CD4-positive, alpha-beta T cell treated with Interleukin-15 for 1 hour (primary cell): ENCODE data around the gene KLK8.

Source experiments
- DNase-seq: peaks from one replicate; pipeline ENCODE4 v3.0.0-alpha.2; 2020

The KLK8 gene, protein sequence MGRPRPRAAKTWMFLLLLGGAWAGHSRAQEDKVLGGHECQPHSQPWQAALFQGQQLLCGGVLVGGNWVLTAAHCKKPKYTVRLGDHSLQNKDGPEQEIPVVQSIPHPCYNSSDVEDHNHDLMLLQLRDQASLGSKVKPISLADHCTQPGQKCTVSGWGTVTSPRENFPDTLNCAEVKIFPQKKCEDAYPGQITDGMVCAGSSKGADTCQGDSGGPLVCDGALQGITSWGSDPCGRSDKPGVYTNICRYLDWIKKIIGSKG

DNA sequence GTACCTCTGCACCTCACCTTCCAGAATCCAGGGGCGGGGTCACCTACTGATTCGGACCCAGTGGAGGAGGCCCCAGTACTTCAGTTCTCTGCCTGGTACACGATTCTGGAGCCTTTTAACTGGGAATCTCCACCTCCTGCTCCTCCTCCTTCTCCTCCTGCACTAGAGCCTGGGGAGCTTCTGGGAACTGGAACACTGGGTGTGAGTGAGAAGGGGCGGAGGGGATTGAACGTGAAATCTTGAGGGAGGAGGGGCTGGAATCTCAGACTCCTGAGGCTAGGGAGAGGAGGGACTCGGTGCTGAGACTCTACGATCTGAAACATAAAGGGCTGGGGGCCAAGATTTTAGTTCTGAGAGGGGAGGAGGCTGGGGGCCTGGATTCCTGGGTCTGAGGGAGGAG lies at the start of gene KLK8:
Gene KLK8 (minus strand): TSS at position 90 of the 400 bp plus-strand sequence. CDS start 437 bp downstream, outside the sequence.
- no peak for DNase-seq

DNA sequence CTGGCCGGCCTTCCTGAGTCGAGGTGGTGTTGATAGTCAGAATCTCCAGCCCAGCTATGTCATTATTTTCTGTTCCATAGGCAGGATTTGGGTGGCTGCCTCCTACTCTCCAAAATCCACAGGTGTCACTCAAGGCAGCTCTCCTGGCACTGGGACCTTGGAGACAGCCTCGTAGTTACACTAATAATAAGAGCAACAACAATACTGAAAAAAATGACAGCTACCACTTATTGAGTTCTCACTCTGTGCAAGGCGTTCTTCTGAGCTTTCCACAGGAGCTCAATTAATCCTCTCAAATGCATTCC lies 45.6 kb upstream of the KLK8 start:
- DNase-seq, result no peak

DNA sequence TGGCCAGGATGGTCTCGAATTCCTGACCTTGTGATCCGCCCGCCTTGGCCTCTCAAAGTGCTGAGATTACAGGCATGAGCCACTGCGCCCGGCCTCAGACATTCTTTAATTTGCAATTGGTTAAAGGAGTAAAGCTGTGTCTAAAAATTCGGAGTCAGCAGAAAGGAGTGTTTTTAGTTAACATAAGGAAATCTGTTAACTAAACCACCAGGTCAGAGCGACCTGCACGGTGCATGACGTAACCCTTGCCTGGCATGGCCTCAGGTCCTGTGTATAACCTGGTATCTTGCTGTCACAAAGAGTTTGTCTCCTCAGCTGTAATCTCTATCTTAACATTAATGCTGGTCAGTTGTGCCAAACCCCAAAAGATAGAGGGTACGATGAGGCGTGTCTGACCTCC lies 42.9 kb upstream of the KLK8 start:
- DNase-seq, result no peak

DNA sequence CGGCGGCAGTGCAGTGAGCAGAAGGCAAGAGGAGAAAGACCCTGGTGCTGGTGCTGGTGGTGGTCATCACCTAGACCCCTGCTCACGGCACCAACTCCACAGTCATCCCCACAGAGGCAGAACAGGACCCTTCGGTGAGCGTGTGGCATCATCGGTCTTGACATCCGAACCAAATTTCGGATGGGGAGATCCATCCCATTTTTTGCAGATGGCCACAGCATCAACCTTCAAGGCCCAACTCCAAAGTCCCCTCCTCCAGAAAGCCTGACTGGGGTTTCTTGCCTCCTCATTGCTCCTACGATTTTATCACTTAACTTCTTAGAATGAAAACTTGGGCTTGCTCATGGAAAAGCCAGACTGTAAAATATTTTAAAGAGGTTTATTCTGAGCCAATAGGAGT lies 42.1 kb upstream of the KLK8 start:
- no peak for DNase-seq

DNA sequence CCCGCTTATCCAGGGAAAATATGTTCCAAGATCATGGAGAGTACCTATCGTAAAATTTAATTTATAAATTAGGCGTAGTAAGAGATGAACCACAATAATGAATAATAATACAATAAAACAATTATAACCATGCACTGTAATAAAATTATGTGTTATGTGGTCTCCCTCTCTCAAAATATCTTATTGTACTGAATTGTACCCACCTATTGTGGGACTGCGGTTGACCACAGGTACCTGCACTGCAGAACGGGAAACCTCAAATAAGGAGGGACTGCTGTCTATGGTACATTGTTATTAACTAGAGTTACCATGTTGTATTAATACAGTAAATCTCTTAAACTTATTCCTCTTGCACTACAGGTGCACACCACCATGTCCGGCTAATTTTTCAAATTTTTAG lies 38.7 kb upstream of the KLK8 start:
- no peak for DNase-seq

DNA sequence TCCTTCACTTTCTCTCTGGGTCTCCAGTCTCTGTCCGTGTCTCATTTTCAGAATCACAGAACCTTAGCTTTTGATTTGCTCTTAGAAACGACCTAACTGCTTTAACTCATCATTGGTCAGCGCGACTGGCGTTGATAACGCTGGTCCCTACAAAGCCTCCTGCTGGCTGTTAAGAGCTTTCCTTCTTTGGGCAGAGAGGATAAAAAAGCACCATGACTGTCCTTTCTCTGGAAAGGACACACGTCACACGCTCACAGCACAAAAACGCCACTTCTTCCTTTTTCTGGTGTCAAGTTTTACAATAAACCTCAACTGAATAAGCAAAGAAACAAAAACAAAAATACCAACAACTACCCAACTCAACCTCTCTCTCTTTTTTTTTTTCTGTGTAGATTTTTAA lies 35.1 kb upstream of the KLK8 start:
- no peak for DNase-seq

DNA sequence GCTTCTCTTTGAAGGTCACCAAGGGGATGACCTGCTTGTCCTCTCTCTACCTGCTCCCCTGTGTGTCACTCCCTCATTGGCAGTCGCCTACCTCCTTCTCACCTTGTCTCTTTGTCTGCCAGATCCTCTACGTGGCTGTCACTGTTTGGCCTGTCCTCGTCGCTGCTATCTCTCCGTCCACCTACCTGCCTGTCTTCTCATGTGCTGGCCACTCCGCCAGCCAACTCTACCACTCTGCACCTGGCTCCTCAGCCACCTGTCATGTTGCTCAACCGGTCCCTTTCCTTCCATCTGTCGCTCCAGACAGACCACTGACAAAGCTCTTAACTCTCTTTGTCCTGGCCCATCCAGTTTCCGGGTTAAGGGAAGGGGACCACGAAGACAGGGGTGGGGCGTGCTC lies 33.3 kb upstream of the KLK8 start, which contains the start of gene KLK12:
Gene KLK12 (minus strand): TSS at position 299 of the 400 bp plus-strand sequence. CDS start 381 bp downstream, outside the sequence.
- DNase-seq, result no peak

DNA sequence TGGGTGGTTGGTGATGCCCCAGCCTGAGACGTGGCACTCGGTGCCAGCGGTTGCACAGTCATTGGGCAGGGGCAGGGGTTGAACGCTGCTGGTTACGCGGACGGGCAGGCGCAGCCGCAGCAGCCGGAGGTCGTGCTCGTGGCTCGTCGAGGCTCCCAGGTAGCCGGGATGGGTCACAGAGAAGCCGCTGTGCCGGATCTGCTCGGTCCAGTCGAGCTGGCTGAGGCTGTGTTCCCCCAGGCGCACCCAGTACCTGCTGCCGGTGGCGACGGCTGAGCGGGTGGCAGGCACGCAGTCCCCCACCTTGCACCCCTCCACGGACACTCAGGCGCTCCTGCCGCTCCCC lies 30.4 kb upstream of the KLK8 start:
- no peak for DNase-seq

DNA sequence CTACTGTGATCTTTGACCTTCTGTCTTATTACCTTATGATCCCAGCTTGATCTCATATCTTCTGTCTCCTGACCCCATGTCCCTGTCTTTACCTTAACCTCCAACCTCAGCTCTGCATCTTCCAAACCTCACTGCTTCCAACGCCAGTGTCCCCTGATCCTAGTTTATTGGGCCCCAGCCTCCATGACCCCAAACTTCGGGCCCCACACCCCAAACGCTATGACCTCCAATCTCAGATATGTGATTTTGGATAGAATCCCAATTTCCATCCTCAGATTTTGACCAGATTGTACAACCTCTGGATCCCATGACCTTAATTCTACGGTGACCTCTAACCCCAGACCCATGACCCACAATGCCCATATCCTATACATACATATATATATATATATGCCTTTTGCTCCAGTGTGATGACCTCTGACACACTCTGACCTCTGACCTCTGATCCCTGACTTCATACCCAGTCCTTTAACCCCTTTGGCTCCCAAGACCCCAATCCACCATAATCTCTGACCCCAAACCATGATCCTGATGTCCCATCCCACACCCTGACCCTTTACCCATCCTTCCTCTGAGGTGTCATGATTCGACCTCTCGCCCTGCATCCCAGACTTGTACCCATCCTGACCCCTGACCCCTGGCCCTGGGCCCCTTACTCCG lies 29.9 kb upstream of the KLK8 start:
- no peak for DNase-seq

DNA sequence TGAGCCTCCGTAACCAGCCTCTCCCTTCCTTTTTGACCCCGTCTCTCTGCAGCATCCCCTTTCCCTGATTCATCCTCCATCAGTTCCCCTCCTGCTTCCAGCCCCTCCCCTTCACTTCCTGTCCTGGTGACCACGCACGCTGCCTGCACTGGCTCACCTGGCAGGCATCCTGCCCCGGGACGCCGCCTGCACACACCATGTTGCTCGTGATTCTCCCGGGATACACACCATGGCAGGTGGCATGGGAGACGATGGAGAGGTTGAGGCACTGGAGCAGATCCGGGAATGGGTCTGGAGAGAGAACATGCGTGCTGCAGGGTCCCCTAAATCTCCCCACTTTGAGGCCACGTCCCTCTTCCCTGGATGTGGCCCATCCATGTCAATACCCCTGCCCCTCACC lies 29.2 kb upstream of the KLK8 start:
- no peak for DNase-seq

DNA sequence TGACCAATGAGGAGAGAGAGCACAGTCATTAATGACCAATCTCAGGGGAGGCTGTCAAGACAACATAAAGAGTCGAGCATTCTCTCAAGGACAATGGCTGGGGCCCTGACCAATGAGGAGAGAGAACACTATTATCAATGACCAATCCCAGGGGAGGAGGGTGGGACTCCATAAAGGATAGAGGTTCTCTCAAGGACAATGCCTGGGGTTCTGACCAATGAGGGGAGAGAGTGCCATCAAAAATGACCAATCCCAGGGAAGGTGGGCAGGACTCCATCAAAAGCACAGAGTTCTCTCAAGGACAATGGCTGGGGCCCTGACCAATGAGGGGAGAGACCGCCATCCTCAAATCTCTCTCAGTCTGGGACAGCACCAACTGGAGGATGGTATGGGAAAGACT lies 28.3 kb upstream of the KLK8 start:
- DNase-seq, result no peak

DNA sequence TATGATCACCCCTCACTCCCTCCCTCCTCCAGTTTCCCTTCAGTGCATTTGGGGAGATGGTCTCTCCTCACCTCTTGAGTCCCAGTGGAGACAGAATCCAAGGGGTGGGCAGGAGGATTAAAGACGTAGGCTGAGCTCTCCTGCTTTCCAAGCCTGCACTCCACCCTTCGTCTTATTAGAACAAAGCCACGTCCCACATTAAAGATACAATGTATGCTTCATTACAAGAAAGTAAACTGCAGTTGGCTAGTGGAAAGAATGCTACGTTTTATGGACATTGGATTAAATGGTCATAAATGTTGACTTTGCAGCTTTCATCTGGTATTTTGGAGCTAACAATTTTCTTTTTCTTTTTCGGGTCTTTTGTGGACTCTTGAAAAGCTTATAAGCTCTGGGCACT lies 26.5 kb upstream of the KLK8 start:
- DNase-seq, result no peak

DNA sequence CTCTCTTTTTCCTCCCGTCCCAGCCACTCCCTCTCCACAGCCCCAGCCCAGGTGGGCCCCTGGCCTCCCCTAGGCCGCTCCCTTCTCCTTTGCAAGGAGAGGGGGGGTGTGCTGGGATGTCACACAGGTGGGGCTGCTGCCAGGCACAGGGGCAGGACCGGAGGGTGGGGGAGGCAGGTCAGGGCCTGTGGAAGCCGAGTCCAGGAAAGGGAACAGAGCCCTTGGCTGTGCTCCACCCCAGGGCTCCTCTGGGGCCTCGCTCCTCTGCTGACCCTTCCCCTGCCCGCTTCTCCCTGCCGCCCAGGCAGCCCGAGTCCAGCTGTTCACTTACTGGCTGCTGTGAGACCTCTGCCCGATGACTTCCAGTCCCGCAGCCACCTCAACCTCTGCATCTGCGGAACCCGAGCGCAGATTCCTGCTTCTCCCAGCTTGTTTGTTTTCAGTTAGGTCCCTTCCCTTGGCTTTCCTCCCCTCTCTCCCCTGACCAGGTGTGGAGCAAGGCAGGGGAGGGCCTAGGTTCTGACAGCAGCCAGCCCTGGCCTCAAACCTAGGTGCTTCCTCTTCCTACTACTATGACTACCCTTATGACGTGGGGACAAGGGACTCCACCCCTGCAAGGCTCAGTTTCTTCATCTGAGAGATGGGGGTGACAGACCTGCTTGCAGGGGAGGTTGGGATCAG lies 25.9 kb upstream of the KLK8 start:
- DNase-seq, result no peak

DNA sequence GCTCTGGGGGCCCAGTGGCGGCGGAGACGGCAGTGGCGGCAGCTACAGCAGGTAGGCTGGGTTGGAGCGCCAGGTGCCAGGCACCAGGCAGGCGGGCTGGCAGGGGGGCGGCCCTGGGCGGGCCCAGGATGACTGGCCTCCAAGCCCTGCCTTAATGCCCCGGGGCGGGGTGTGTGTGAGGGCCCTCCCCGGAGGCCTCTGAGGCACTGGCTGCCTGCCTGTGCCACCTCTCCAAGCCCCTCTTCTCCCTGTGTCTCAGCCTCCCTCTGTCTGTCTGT lies 25.1 kb upstream of the KLK8 start, which contains the start of gene KLK11:
Gene KLK11 (minus strand): TSS at position 63 of the 278 bp plus-strand sequence. CDS start 985 bp downstream, outside the sequence.
- DNase-seq, result no peak

DNA sequence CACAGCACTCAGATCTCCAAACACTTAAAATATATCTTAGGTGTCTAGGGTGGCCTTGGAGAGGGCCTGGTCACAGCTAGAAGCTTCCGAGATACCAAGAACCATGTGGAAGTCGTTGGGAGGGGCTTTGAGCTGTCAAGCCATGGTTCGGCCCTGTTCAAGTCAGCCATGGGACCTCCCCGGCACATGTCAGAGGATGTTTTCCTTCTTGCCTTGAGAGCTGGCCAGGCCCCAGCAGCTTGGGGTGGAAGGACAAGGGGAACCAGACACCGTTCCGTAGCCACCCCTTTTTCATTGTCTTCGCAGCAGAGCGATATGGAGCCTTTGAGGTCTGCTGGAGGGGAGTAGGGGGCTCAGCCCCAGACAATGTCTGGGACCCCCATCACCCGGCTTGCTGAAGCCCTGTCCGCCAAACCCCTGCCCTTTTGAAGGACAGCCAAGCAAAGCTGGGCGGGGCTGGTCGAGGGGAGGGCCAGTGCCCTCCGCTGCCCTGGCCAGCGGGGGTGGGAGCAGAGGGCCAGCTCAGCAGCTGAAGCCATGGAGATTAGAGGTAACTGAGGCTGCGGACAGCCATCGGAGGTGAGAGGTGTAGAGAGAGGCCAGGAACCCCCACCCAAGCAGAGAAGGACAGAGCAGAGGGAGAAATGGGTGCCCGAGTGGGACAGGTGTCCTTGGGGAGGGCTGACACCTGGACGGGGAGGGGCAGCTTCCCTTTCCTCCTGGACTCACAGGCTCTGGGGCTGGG lies 24.6 kb upstream of the KLK8 start:
- no peak for DNase-seq

DNA sequence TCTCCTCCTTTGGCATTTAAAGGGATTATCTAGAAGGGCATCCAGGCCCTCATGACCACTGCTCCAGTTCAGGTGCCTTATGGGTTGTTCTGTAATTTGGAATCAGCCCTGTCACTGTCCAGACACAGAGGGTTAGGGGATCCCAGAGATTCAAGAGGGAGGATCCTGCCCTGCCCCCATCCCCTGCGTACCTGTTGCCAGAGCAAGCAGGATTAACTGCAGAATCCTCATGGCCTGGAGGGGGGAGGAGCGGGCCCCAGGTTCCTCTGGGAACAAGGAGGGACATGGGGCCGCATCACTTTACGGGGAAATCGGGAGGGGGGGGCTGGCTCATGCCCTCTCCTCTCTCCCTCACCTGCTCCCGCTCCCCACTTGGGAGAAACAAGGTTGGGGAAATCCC lies 24.0 kb upstream of the KLK8 start:
- DNase-seq, result no peak

DNA sequence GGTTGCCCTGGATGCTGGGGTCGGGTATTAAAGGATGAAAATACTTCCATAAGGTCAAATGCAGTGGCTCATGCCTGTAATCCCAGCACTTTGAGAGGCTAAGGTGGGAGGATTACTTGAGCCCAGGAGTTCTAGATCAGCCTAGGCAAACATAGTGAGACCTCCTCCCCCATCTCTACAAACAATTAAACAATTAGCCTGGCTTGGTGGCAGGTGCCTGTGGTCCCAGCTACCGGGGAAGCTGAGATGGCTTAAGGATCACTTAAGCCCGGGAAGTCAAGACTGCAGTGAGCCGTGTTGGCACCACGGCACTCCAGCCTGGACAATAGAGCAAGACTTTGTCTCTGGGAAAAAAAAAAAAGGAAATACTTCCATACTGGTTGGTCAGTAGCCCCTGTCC lies 23.5 kb upstream of the KLK8 start:
- DNase-seq, result no peak

DNA sequence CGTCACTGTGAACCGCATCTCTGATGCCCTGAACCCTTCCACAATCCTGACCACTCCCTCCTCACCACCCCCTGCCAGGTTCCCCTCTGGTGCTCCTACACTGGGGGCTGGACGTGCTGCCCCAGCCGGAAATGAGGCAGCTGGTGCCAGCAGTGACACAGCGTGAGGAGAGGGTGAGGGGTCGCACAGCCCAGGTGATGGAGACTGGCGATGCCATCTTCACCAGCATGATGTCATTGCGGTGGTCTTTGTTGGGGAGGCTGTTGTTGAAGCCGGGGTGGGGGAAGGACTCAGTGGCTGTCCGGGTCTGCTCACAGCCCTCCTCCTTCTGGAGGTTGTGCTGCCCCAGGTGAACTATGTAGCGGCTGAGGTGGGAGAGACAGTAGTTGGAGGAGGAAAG lies 22.5 kb upstream of the KLK8 start:
- no peak for DNase-seq

DNA sequence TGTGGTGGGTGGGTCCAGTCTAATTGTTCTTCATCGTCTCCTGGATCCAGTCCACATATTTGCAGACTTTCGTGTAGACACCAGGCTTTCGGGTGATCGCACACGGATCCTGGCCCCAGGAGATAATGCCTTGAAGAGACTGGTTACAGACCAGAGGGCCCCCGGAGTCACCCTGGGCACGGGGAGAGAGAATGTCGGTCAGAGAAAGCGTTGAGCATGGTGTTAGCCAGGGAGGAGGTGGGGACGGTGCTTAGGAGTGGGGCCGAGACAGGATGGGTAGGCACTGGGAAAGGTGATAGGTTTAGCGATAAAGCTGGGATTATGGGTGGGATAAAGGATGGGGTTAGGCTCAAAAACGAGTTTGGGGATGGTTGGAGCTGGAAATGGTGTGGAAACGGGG lies 21.1 kb upstream of the KLK8 start:
- no peak for DNase-seq

DNA sequence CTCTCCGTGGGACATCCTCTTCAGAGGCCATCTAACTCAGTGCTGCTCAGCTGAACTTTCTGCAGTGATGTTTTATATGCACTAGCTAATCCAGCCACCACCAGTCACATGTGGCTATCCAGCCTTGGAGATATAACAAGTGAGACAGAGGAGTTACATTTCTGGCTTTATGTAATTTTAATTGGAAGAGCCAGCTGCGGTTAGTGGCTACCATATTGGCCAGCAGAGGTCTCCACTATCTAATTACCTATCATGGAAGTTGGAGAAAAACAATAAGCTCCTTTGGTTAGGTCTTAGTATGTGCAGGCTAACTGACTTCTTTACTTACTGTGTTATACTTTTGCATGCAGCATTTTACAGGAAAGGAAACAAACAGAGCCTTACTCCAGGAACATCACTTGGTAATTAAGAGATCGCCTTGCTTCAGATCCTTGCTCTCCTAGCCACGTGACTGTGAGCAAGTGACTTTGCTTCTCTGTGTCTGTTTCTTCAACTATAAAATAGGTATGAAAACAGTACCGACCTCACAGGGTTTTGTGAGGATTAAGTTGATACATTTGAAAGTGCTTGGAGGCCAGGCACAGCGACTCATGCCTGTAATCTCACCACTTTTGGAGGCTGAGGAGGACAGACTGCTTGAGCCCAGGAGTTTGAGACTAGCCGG lies 19.7 kb upstream of the KLK8 start:
- DNase-seq, result no peak

DNA sequence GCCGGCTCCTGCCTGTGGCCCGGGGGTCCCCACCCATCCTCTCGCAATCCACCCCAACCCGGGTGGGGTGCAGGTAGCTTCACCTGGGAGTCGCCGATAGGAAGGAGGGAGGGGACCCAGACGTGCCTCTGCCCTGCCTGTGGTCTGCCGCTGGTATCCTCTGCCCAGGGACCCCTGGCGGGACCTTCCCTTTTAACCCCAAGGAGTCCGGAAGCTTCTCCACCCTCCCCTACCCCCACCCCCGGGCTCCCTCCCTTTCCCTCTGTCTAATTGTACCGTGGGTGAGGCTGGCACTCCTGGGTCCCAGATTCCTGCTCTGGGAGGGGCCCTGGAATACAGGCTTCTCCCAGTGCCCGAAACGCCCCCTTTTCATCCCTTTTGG lies 18.1 kb upstream of the KLK8 start, which contains the start of gene KLK10:
Gene KLK10 (minus strand): TSS at position 166 of the 382 bp plus-strand sequence. CDS start 579 bp downstream, outside the sequence.
- no peak for DNase-seq

DNA sequence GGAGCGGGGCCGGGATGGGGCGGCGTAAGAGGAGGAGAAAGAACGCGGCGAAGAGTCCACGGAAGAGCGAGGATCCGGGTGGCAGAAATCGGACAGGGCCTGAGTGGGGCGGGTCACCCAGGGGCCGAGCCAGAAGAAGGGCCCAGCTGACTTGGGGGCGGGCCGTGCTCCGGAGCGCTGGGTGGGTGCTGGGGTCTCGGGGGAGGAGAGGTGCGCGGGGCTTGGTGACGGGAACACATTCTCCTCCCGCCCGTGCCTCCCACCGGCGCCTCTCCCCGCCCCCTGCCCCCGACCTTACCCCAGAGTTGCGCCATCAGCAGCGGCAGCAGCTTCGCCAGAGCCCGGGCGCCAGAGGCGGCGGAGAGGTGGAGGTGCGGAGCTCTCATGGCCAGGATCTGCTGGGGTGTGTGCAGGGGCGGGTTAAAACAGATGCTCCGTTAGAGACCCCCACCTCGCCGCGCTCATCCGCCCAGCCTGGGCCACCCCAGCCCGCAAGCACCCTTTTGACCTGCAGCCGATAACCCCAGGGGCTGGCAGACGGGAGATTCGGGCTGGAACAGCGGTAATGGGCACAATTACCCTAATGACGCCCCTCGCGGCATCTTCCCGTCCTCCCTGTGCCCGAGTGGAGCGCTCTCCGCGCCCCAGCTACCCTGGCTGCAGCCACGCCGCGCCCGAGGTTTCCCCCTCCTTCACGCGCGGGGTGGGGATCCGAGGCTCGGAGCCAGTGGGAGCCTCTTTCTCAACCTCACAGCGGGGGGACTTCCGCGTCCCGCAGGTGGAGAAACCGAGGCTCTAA lies 17.5 kb upstream of the KLK8 start:
- DNase-seq, result no peak
